Mammary epithelial cell (primary cell): ENCODE measurements around the gene FBLN2.

ENCODE experiments used
- EZH2 ChIP-seq: IDR thresholded peaks from 2 replicates; pipeline ENCODE4 v1.6.1; 2012; ENCODE audit warnings: low read length, inconsistent platforms, borderline replicate concordance
- TF ChIP-seq, protein P1 (sequence below), 2 donors: IDR thresholded peaks in 1 of 2; conservative IDR thresholded peaks in 1 of 2; 2 replicates each; pipeline ENCODE4 v1.5.1; 2011 to 2012; ENCODE audit warnings: inconsistent platforms in 2 of 2, low read length in 2 of 2, mild to moderate bottlenecking in 2 of 2, control low read depth in 1 of 2, low read depth in 1 of 2; ENCODE audit not compliant: insufficient read depth in 1 of 2; ENCODE audit errors: extremely low read depth in 1 of 2

DNA sequence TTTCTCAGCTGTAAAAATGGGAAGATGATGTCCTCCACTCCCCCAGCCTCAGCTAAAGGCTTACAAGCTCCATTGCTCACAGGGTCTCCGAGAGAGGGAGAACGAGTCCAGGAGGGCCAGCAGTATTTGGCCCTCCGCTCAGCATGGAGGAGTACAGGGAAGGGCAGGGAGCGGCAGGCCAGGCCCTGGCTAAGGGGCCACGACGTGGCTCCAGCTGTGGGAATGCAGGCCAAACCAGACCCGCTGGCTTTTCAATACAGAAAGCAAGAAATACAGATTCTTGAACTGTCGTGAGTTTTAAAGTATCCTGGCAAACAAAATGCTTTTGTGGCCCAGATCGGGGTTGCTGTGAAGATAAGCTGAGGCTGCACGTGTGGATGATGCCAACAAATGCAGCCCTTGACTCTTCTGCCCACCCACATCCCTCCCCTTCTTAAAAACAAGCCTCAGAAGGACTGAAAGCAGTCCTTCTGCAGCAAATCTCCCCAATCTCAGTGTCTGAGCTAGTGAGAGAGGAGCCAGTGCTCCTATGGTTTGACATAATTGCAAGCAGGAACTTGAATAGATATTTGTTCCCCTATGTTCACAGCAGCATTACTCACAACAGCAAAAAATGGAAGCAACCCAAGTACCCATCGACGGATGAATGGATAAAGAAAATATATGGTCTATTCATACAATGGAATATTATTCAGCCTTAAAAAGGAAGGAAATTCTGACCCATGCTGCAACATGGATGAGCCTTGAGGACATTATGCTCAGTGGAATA is 18.5 kb upstream of the FBLN2 start:
- TF ChIP-seq, protein P1, sequence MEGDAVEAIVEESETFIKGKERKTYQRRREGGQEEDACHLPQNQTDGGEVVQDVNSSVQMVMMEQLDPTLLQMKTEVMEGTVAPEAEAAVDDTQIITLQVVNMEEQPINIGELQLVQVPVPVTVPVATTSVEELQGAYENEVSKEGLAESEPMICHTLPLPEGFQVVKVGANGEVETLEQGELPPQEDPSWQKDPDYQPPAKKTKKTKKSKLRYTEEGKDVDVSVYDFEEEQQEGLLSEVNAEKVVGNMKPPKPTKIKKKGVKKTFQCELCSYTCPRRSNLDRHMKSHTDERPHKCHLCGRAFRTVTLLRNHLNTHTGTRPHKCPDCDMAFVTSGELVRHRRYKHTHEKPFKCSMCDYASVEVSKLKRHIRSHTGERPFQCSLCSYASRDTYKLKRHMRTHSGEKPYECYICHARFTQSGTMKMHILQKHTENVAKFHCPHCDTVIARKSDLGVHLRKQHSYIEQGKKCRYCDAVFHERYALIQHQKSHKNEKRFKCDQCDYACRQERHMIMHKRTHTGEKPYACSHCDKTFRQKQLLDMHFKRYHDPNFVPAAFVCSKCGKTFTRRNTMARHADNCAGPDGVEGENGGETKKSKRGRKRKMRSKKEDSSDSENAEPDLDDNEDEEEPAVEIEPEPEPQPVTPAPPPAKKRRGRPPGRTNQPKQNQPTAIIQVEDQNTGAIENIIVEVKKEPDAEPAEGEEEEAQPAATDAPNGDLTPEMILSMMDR (conservative IDR thresholded peaks at IDR 0.05 in 1 of 2, IDR thresholded peaks at IDR 0.05 in 1 of 2; ENCODE audit: extremely low read depth in 1 of 2, insufficient read depth in 1 of 2, low read depth in 1 of 2, low read length in 2 of 2), result no peak
- no peak for TF ChIP-seq EZH2
